HK-2 (cell line): Measurements from ENCODE around the gene FAM236D.
"Not testable (repeated sequence)": the region's sequence is repeated elsewhere in the genome, so short reads cannot be mapped to it uniquely, and the experiment has no call there.

ENCODE experiments used
- DNase-seq: peaks from one replicate; pipeline ENCODE4 v3.0.0-alpha.2; 2018; ENCODE audit not compliant: unreplicated experiment

The FAM236D gene

DNA sequence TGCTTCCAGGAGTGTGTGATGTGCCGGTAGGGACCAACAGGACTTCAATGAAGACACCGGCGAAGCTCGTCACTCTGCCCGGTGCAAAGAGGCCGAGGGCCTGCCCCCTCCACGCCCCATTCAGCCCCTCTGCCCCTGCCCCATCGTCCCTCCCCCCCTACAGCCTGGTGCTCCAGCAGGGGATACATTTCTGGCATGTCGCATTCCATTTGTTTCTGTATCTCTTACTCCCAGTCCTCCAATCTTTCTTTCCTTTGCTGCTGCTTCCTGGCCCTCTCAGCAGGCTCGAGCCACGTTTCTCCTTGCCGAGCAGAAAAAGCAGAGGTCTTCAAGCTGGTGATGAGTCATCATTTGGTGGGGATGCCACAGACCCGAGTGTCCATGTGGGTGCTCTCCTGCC lies at the start of gene FAM236D:
Gene FAM236D (minus strand): TSS at position 101 of the 400 bp plus-strand sequence. CDS start 100 bp downstream, at position 1.
- DNase-seq: not testable (repeated sequence)

- not testable (repeated sequence) for DNase-seq
Observed at GRCh38 chrX:72837532-72837931, 29.5 kb upstream of the FAM236D start.

- DNase-seq: not testable (repeated sequence)
Observed at GRCh38 chrX:72830701-72831100, 22.7 kb upstream of the FAM236D start.

DNA sequence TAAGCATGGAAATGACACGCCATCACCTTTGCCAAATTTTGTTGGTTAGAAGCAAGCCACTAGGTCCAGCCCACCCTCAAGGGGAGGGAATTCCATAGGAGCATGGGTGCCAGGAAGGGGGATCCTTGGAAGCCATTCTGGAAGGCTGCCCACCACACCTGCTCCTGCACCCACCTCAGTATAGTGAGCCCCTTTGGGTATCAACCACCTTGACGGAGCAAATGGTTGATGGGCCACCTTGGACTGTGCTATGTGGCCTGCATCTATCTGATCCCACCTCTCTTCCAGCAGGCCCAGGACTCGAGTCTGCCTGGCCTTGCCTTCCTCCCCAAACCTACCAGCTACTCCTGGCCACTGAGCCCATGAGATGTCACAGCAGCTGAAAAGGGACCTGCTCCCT lies 17.6 kb downstream of the FAM236D start:
- DNase-seq: not testable (repeated sequence)

- DNase-seq: not testable (repeated sequence)
Observed at GRCh38 chrX:72788142-72788541, 19.9 kb downstream of the FAM236D start.

DNA sequence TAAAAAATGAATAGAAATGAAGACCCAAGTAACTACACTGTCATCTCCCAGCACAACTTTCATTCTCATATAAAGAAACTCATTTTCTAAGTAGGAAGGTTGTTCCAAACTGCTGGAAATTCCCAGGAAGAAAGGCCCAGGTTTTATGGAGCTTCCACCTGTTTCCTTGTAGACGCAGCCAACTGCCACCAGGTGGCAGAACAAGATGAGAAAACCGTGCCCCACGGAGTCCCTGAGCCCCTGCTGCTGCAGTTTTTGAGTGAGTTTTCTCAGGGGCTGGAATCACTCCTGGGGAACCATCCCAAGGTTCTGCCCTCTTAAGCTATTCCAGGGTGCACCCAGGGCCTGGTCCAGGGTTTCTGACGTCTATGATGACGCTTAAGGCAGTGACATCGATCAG lies 24.0 kb downstream of the FAM236D start:
- DNase-seq: not testable (repeated sequence)

DNA sequence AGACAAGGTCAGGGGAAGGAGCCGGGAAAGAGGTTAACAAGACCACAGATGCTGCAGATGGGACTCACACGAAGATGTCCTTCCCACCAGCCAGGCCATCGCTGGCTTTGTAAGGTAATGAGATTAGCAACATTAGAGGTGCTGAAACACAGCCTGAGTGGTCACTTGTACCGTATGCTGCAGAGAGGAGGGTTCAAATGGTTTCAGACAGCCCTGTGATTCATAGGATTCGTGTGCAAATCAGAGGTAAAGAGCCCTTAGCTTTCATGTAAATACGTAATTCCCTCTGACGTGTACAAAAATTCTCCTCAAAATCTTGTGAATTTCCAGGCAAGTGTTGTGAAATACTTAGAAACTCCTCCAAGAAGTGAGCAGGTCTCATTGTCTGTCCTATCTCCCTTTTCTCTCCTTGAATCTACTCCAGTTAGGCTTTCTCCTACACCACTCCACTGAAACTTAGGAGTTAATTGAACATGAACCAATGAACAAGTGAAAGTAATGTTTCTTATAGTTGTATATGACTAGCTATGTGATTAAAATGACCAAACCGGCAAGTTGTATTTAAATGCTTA lies 24.6 kb downstream of the FAM236D start:
- DNase-seq: not testable (repeated sequence)

DNA sequence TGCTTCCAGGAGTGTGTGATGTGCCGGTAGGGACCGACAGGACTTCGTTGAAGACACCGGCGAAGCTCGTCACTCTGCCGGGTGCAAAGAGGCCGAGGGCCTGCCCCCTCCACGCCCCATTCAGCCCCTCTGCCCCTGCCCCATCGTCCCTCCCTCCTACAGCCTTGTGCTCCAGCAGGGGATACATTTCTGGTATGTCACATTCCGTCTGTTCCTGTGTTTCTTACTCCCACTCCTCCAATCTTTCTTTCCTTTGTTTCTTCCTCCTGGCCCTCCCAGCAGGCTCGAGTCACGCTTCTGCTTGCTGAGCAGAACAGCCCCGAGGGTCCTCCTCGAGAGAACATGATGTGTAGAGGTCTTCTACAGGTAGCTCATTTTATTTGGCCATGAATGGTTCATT lies 25.4 kb downstream of the FAM236D start, which contains the start of gene FAM236B:
Gene FAM236B (minus strand): TSS at position 101 of the 400 bp plus-strand sequence. CDS start 100 bp downstream, at position 1.
- not testable (repeated sequence) for DNase-seq

- DNase-seq: not testable (repeated sequence)
Observed at GRCh38 chrX:72778146-72778545, 29.9 kb downstream of the FAM236D start.

GRCh38 chrX:72777467-72777790 lies 30.6 kb downstream of the FAM236D start:
- DNase-seq: not testable (repeated sequence)

DNA sequence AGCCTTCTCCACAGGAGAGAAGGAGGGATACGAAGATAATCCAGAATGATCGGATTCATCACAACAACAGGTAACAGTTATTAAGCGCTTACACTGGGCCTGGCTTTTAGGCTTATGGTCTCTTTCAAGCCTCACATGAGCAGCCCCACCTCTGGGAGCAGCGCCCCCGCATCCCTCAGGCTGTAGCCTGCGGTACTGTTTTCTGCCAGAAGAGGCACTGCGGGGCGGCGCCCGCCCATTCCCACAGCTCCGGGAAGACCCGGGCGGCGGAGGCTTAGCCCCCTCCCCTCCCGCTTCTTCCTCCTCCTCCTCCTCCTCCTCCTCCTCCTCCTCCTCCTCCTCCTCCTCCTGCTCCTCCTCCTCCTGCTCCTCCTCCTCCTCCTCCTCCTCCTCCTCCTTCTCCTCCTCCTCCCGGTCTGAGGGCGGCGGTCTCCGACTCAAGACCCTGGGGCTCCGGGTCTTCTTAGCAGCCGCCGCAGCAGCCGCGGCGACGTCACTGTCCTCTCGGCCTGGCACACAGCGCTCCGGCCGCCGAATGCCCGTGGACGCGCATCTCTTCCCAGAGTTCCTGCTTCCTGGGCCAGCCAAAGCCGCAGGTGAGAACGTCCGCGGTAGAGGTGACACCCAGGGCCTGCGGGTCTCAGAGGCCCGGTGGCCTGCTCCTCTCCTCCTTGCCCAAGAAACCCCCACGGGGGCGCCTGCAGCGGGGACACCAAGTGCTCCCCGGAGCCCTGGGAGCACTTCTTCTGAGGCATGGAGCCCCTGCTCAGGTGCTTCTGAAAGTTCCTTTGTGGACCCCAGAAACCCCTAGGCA lies 31.1 kb downstream of the FAM236D start, which contains the start of gene DMRTC1B:
Gene DMRTC1B (plus strand): TSS at position 238 of the 814 bp plus-strand sequence. CDS start 68,246 bp downstream, outside the sequence.
- DNase-seq: not testable (repeated sequence)

GRCh38 chrX:72760454-72760853 lies 47.6 kb downstream of the FAM236D start:
- DNase-seq: not testable (repeated sequence)
